ENCODE data around the gene DDO.

- TF ChIP-seq CTCF (IDR thresholded peaks at IDR 0.05), result no peak
- TF ChIP-seq ZFX (IDR thresholded peaks at IDR 0.05; ENCODE audit: borderline replicate concordance), result no peak
Measured at GRCh38 chr6:110394409-110394808, 21.0 kb downstream of the DDO start.
